NCI-H526 (cell line): ENCODE data around the gene PRR11.
A peak's percentile ranks its signal among the peaks of the same experiment; 100 is the strongest.
"Not testable (repeated sequence)": the region's sequence is repeated elsewhere in the genome, so short reads cannot be mapped to it uniquely, and the experiment has no call there.

Experiments used
- DNase-seq, 2 experiments: peaks; one replicate each; lab custom pipeline; 2025; lab: John Stamatoyannopoulos, UW

The PRR11 gene

DNA sequence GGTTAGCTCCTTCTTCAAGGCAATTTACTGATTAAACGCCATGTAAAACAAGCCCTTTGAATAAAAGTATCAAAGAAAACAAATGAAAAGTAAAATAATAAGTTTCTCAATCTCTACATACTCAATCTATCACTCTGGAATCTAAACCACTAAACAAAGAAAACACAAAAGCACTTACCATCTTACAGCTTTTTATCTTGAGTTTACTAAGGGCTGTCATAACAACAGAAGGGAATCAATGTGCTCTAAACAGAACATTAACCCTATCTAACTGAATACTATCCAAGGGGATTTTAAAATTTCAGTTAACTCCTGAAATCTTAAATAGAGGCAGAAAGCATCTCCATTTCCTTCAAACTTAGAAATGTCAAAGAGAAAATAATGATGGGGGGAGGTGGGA lies 4.0 kb upstream of the PRR11 start:
- DNase-seq = no peak

DNA sequence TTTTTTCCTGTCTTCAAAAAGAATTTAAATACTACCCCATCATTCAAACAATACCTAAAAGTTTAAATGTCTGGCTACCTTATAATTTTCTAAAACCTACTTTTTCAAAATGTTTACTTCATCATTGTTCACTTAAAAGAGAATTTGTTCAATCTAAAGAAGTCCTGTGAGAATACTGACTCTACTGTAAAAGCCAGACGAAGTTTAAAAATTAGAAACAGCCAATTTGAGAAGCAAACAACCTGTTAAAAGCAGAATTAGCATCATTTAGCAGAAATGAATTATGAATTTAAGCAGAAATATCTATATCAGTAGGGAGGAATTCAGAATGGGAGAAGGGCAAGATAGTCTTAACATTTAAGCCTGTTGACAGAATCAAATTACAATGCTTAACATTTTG lies 2.6 kb upstream of the PRR11 start:
- no peak for DNase-seq

DNA sequence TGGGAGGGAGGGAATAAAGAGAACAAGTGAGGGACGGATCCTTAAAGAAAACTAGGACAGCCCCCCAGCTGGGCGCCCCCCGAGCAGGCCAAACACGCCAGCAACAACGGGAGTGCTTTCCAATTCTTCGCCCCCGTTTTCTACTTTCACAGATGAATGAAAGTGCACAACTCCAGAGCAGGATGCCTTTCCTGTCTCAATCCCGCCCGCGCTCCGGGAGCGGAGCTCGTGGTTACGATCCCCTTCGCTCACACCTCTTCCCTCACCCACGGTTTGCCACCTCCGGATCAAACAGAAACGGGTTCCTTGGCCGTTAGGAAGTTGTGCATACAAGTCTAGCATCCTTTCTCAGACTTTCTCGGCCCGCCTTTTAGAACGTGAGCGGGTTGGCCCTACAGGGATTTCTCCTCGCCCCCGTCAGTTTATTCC lies 1.2 kb upstream of the PRR11 start:
- DNase-seq = peak; percentile 63 to 76

DNA sequence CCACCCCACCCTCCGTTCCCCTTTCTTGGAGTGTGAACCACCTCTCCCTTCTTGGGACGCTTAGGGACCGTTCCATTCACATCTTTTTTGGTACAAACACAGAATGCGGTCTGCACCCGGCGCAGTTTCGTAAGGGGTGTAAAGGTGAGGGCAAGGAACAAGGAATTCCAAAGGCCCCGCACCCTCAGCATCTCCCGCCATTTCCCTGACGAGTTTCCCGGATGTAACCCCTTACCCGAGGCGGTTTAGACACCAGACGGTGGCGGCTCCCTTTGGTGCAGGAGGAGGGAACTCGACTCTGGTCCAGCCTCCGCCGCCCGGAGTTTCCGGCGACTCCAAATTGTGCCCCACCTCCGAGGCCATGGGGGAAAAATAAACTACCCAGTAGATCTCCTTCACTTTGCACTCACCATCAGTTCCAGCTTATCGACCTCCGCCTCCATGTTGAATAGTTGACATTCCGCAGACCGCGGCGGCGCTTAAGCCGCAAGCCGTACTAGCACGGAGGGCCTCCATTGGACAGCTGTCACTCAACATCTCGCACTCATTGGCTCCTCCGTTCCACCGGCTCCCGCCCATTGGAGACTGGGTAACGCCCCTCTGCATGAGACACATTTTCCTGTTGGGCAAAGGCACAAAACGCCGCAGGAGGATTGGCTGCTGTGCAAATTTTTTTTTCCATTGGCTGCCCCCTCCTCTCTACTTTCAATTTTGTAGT lies 666 bp upstream of the PRR11 start, which contains the start of gene SKA2:
TSS of gene SKA2 (minus strand) at position 466 of the 718 bp plus-strand sequence. CDS start at position 443, 23 bp downstream.
- DNase-seq = peak; percentile 100

DNA sequence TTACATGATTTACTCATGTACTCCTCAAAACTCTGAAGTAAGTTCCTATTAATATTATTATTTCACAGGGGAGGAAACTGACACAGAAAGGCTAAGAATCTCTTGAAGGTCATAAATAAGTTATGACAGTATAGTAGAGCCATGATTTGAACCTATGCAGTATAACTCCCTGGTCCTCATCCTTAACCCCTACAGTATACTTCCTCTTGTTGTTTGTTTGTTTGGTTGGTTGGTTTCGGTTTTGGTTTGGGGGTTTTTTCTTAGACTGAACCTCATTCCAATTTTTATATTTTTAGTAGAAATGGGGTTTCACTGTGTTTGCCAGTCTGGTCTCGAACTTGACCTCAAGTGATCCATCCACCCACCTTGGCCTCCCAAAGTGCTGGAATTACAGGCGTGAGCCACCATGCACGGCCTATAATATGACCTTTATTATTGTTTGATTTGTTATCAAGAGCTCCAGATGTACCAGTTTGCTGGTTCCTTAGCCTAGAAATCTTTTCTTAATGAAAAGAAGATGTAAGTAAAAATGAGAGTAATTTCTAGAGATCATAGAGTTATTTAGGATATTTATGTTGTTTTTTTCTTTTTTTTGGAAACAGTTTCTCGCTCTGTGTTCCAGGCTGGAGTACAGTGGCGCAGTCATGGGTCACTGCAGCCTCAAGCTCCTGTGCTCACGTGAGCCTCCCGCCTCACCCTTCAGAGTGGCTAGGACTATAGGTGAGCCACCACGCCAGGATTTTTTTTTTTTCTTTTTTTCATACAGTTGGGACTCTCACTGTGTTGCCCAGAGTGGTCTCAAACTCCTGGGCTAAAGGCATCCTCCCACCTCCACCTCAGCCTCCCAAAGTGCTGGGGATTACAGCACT lies 4.8 kb downstream of the PRR11 start:
- no peak for DNase-seq

DNA sequence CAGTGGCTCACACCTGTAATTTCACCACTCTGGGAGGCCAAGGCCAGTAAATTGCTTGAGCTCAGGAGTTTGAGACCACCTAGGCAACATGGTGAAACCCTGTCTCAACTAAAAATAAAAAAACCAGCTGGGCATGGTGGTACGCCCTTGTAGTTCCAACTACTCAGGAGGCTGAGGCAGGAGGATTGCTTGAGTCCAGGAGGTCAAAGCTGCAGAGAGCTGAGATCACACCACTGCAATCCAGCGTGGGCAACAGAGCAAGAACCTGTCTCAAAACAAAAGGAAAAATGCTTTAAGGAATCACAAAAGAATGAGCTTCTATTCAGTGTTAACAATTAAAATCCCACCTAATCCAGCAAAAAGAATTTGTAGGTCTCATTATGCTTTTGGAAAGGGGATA lies 5.9 kb downstream of the PRR11 start:
- DNase-seq = no peak

DNA sequence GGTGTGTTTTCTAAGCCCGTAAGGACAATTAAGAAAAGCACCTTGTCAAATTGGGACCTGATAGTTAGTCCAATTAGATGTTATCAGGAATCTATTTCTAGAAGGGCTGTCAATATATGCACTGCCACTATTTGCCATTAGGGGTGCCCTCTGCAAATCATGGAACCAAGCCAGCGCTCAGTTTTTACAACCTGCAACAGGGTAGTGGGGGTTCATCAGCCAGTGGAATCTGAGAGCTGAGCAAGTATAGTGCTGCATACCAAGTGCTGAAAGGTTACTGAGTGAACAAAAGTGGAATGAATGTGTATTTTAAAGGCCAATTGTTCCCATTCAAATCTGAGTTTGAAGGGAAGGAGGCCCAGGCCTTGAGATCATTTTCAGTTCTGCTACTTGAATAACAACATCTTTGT lies 10.4 kb downstream of the PRR11 start:
- peak; percentile 19 to 49 for DNase-seq

DNA sequence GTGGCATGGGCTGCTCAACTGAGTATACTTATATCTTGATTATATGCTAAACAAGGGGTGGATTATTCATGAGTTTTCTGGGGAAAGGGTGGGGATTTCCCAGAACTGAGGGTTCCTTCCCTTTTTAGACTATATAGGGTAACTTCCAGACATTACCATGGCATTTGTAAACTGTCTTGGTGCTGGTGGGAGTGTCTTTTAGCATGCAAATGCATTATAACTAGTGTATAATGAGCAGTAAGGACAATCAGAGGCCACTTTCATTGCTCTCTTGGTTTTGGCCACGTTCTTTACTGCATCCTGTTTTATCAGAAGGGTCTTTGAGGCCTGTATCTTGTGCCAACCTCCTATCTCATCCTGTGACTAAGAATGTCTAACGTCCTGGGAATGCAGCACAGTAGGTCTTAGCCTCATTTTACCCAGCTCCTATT lies 12.0 kb downstream of the PRR11 start:
- no peak for DNase-seq

DNA sequence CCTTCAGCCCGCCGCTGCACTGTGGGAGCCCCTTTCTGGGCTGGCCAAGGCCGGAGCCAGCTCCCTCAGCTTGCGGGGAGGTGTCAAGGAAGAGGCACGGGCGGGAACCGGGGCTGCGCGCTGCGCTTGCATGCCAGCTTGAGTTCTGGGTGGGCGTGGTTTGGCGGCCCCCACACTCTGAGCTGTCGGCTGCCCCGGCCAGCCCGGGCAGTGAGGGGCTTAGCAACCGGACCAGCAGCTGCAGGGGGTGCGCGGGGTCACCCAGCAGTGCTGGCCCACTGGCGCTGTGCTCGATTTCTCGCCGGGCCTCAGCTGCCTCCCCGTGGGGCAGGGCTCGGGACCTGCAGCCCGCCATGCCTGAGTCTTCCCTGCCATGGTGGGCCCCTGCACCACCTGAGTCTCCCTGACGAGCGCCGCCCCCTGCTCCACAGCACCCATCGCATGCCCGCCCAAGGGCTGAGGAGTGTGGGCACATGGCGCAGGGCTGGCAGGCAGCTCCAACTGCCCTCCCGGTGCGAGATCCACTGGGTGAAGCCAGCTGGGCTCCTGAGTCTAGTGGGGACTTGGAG lies 17.0 kb downstream of the PRR11 start:
- no peak for DNase-seq

DNA sequence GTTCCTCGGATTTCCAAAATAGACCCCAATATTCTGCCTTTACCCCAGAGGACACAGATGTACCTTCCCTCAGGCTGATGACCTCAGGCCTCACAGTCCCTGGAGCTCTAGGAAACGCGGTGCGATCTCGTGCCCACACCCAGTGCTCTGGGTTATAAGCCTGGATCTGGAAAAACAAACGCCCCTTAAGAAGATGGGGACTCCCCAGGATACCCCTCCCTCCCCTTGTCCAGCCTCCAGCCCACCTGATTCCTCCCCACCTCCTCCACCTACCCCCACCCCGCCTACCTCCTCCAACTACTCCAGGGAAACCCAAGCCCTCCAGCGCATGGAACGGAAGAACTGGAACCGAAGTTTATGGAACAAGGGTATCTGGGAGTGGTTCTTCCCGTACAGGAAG lies 19.1 kb downstream of the PRR11 start:
- DNase-seq = no peak

DNA sequence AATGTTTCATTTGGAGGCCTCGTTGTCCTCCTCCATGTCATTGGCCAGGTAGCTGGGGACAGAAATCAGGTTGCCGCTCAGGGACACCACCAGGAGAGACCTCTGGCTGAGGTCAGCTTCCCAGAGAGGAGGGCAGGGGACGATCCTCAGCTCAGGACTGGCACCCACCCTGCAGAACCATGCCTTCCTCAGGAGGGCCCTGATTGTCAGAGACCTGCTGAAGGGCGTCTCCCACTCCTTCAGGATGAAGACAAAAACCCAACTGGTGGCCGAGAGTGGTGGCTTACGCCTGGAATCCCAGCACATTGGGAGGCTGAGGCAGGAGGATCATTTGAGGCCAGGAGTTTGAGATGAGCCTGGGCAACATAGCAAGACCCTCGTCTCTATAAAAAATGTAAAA lies 19.5 kb downstream of the PRR11 start:
- DNase-seq = no peak

DNA sequence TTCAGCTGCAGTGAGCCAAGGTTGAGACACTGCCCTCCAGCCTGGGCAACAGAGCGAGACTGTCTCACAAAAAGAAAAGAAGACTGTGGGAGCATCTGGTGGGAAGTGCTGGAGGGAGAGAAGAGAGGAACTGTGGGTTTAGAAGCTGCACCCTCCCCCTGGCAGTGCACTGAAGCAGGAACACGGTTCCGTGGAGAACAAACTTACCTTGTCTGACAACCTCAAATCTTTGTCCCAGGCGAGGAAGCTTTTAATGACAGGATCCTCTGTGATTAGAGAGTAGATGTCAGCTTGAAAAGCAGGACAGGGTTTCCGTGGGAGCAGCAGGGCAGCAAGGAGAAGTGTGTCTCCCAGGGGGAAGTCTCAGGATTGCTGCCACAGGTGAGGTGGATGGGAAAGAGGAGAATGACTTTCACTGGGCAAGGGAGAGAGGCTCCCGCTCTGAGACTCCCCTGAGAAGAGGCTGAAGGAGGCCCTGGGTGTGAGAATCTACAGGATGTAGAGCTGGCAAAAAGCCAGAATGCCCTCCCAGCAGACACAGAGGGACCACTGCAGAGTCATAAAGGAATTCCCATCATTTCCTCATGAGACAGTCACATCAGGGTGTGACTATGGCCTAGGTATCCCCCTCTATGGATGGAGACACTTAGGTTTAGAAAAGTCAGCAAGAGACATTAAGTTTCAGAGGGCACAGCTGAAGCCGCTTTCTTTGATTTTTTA lies 22.9 kb downstream of the PRR11 start:
- no peak for DNase-seq

DNA sequence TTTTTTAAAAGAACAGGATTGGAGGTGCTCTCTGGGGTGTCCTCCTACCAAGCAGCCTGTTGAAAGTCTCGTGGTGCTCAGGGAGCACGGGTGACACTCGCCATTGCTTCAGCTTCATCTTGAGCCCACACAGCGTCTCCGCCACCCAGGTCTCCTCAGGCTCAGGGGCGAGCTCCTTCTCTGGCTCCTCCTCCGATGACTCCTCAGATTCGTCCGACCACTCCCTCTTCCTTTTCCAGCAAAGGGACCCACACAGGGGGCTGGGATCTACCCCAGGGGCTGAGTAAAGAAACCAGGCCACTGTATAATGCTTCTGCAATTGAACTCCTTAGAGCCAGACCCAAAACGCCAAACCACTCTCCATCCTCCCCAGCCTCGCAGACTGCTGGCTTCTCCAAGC lies 24.1 kb downstream of the PRR11 start:
- not testable (repeated sequence) for DNase-seq

DNA sequence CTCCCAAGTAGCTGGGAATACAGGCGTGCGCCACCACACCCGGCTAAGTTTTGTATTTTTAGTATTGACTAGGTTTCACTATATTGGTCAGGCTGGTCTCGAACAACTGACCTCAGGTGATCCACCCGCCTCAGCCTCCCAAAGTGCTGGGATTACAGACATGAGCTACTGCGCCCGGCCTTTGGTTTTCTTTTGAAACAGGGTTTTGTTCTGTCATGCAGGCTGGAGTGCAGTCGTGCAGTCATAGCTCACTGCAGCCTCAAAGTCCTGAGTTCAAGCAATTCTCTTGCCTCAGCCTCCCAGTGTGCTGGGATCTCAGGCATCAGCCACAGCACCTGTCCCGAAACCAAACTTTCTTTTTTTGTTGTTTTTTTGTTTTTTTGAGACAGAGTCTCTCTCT lies 25.1 kb downstream of the PRR11 start:
- DNase-seq = no peak

DNA sequence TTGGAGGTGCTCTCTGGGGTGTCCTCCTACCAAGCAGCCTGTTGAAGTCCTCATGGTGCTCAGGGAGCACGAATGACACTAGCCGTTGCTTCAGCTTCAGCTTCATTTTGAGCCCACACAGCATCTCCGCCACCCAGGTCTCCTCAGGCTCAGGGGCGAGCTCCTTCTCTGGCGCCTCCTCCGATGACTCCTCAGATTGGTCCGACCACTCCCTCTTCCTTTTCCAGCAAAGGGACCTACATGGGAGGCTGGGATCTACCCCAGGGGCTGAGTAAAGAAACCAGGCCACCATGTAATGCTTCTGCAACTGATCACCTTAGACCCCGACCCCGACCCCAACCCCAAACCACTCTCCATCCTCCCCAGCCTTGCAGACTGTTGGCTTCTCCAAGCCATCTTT lies 25.9 kb downstream of the PRR11 start:
- no peak for DNase-seq

DNA sequence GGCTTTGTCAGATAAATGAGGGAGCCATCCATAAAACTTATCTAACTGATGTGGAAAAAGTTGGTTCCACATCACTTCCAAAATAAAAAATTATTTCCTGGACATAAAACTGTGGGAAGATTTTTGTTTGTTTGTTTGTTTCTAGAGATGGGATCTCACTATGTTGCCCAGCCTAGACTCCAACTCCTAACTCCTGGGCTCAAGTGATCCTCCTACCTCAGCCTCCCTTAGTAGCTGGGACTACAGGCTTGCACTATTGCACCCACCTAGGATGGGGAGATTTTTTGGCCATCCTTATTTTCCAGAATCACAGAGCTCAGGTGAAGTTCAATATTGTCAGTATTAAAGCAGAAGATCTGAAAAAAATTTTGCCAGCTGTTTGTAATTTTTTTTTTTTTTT lies 30.5 kb downstream of the PRR11 start:
- no peak for DNase-seq

DNA sequence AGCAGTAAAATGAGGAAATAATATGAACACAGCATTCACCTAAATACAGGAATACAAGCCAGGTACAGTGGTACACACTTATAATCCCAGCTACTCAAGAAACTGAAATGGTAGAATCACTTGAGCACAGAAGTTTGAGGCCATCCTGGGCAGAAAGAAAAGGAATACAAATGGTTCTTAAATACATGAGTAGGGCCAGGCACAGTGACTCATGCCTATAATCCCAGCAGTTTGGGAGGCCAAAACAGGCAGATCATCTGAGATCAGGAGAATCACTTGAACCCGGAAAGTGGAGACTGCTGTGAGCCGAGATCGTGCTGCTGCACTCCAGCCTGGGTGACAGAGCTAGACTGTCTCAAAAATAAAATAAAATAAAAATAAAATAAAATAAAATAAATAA lies 31.3 kb downstream of the PRR11 start:
- DNase-seq = no peak

DNA sequence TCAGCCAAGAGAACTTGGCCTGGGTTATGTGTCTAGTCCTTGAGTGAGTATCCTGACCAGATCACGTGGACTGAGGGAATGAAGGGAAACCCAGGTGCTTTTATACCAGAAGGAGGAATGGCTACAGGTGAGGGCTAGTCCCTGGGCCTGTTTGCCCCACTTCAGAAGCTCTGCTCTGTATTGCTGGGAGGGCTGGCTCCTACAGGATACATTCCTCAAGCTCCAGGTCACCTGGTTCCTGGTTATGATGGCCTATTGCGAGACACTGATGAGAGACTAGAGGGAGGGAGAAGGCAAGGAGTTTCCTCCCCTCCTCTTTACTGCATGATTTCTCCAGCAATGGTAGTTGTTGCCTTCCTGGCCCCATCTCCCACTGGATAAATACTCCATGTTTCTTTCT lies 35.3 kb downstream of the PRR11 start:
- DNase-seq = no peak

DNA sequence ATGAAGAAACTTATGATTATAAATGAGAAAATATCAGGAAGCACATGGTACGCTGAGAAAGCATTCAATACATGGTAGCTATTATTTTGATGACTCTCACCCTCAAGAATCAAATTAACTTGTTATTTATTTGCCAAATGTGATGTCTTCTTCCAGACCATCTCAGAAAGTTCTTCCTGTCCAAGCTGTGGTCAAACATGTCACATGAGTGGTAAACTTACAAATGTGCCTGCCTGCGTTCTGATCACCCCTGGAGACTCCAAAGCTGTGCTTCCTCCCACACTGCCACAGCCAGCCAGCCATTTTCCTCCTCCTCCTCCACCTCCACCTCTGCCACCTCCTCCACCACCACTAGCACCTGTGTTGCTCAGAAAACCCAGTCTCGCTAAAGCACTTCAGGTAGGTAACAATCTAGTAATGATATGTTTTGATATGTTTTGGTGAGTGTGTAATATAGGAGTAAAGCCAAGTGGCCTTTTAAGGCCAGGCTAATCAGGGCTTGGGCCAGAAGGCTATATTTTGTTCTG lies 37.9 kb downstream of the PRR11 start:
- DNase-seq = no peak

DNA sequence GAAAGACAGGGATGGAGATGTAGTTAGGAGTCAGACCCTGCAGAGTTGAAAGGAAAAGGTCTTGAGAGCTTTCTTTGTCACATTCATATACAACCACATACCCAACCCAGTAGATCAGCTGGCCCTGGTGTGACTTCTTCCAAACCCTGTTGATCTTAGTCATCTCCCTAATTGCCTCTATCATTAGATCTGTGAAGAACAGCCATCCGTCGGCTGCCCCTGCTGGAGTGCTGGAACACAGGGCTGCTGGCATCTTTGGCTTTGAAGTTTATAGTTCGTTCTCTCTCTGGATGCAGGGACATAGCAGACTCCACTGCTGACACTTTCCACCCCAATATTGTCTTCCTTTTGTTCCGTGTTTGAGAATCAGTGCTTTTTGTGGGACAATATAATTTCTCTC lies 43.9 kb downstream of the PRR11 start:
- no peak for DNase-seq

DNA sequence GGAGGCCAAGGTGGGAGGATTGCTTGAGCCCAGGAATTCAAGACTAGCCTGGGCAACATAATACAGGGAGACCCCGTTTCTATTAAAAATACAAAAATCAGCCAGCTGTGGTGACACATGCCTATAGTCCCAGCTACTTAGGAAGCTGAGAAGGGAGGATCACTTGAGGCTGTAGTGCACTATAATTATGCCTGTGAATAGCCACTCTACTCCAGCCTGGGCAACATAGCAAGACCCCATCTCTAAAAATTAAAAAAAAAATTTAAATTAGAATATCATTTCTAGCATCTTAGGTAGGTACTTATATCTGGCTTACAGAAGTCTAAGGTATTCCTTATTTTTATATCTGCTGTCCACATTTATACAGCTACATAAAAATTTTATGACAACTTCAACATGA lies 46.8 kb downstream of the PRR11 start:
- DNase-seq = no peak

DNA sequence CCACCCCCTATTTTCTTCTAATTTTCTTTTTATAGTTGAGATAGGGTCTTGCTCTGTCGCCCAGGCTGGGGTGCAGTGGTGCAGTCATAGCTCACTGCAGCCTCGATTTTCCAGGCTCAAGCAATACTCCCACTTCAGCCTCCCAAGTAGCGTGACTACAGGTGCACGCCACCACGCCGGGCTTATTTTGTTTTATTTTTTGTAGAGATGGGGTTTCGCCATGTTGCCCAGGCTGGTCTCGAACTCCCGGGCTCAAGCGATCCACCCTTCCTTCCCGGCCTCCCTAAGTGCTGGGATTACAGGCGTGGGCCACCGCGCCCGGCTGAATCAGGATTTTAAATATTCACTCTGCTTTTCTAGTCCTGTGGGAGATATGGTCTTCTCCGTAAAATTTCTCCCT lies 63.8 kb downstream of the PRR11 start:
- DNase-seq = no peak
